ENCODE measurements around the gene MPRIP.

The MPRIP gene

DNA sequence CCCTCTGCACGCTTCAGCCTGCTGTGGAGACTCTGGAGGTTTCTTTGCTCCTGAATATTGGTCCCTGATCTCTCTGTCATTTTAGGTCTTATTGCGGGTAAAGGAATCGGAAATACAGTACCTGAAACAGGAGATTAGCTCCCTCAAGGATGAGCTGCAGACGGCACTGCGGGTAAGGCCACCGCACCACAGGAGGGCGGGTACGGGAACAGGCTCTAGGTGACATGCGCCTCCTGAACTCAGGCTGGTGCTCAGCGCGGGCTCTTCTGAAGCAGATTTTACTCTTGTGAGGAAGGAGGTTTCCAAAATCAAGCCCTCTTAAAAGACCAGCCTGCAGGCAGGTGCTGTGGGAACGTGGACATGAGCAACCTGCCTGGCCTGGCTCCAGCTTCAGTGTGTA, 134.1 kb downstream of the MPRIP start:
- Histone ChIP-seq H3K36me3 (ENCODE audit: control insufficient read depth in 1 of 2, insufficient read depth in 2 of 2, low read length in 2 of 2) (peaks cover 87% of the 10 kb centered on the region in 2 experiments), H3K4me1 (ENCODE audit: control insufficient read depth in 1 of 2, insufficient read depth in 2 of 2, low read length in 2 of 2) (no peaks in the 10 kb centered on the region), H3K4me3 (ENCODE audit: low read depth, low read length) (no peak overlapping the region), H3K18ac (ENCODE audit: low read length) (no peak overlapping the region), H4K8ac (ENCODE audit: low read depth, low read length) (no peak overlapping the region), H2BK5ac (ENCODE audit: low read depth, low read length, poor library complexity) (no peak overlapping the region), H3K27me3 (ENCODE audit: insufficient read depth, low read length) (no peaks in the 10 kb centered on the region), H2BK12ac (ENCODE audit: low read length) (no peak overlapping the region), H3K9me3 (ENCODE audit: insufficient read depth, low read depth, low read length) (peaks cover 3% of the 10 kb centered on the region), H3K79me1 (ENCODE audit: low read length) (no peaks in the 10 kb centered on the region), H3K79me2 (ENCODE audit: control insufficient read depth, insufficient read depth, low read length, poor library complexity) (no peaks in the 10 kb centered on the region), H2AK5ac (ENCODE audit: low read length) (no peak overlapping the region), H3K27ac (ENCODE audit: low read depth, low read length) (no peak overlapping the region), H3K4ac (ENCODE audit: low read depth, low read length) (no peak overlapping the region), H4K91ac (ENCODE audit: low read depth, low read length) (no peak overlapping the region), H3K23ac (ENCODE audit: low read length) (no peak overlapping the region), H3K14ac (ENCODE audit: low read length) (no peak overlapping the region), H2BK120ac (ENCODE audit: insufficient read depth, low read length, poor library complexity) (no peak overlapping the region), H3K9ac (ENCODE audit: low read length) (no peak overlapping the region), H2AFZ (ENCODE audit: insufficient read depth, low read length, poor library complexity) (no peak overlapping the region), H4K12ac (ENCODE audit: low read depth, low read length) (no peak overlapping the region), H3K4me2 (ENCODE audit: low read length) (no peak overlapping the region)
- WGBS (ENCODE audit: extremely low coverage, insufficient coverage, insufficient read length): no CpG with 5 or more reads among the region's 12 CpGs
- no peak for DNase-seq

DNA sequence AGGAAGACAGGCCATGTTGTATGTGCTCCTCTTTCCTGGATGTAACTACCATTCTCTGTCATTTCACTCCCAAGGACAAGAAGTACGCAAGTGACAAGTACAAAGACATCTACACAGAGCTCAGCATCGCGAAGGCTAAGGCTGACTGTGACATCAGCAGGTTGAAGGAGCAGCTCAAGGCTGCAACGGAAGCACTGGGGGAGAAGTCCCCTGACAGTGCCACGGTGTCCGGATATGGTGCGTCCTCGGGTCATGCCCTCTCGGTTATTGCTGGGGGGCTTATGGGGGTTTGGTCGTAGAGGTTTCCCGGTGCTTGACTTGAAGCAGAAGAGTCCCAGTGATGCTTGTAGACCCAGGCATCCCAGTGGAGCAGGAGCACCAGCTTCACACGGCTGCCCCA, 134.9 kb downstream of the MPRIP start:
- H3K27me3 ChIP-seq (ENCODE audit: insufficient read depth, low read length): no peaks in the 10 kb centered on the region

DNA sequence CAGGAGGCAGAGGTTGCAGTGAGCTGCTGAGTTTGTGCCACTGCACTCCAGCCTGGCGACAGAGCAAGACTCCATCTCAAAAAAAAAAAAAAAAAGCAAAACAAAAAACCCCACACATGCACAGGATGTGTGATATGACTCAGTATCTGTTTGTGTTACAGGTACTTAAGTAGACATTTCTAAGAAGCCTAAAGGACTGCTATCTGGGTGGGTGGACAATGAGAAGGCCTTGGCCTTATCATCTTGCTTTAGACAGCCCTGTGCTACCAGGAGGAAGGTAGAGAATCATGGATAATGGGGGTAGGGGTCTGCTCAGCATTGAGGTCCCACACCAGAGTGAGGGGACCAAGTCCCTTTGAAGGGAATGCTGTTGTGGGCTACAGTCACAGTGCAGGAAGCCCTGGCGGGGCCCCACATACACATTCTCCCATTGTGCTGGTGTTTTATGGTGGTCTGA, 137.1 kb downstream of the MPRIP start:
- no peak overlapping the region for H3K14ac ChIP-seq (ENCODE audit: low read length)
- H3K4me1 ChIP-seq (ENCODE audit: control insufficient read depth in 1 of 2, insufficient read depth in 2 of 2, low read length in 2 of 2): no peaks in the 10 kb centered on the region
- H2AFZ ChIP-seq (ENCODE audit: insufficient read depth, low read length, poor library complexity): no peak overlapping the region
- H2BK5ac ChIP-seq (ENCODE audit: low read depth, low read length, poor library complexity): no peak overlapping the region
- H3K36me3 ChIP-seq (ENCODE audit: control insufficient read depth in 1 of 2, insufficient read depth in 2 of 2, low read length in 2 of 2): peaks cover 80% of the 10 kb centered on the region in 2 experiments
- no peak for DNase-seq
- H3K18ac ChIP-seq (ENCODE audit: low read length): no peak overlapping the region
- no peak overlapping the region for H4K12ac ChIP-seq (ENCODE audit: low read depth, low read length)
- no peak overlapping the region for H4K8ac ChIP-seq (ENCODE audit: low read depth, low read length)
- H4K91ac ChIP-seq (ENCODE audit: low read depth, low read length): no peak overlapping the region
- no peaks in the 10 kb centered on the region for H3K79me2 ChIP-seq (ENCODE audit: control insufficient read depth, insufficient read depth, low read length, poor library complexity)
- H2BK12ac ChIP-seq (ENCODE audit: low read length): no peak overlapping the region
- H3K4me3 ChIP-seq (ENCODE audit: low read depth, low read length): no peak overlapping the region
- no peak overlapping the region for H3K4ac ChIP-seq (ENCODE audit: low read depth, low read length)
- no peak overlapping the region for H3K9ac ChIP-seq (ENCODE audit: low read length)
- H3K23ac ChIP-seq (ENCODE audit: low read length): no peak overlapping the region
- no peak overlapping the region for H2AK5ac ChIP-seq (ENCODE audit: low read length)
- no peak overlapping the region for H3K4me2 ChIP-seq (ENCODE audit: low read length)
- H3K9me3 ChIP-seq (ENCODE audit: insufficient read depth, low read depth, low read length): peaks cover 3% of the 10 kb centered on the region
- H3K27ac ChIP-seq (ENCODE audit: low read depth, low read length): no peak overlapping the region
- H3K79me1 ChIP-seq (ENCODE audit: low read length): no peaks in the 10 kb centered on the region
- no peaks in the 10 kb centered on the region for H3K27me3 ChIP-seq (ENCODE audit: insufficient read depth, low read length)
- WGBS (ENCODE audit: extremely low coverage, insufficient coverage, insufficient read length): no CpG with 5 or more reads among the region's 2 CpGs
- H2BK120ac ChIP-seq (ENCODE audit: insufficient read depth, low read length, poor library complexity): no peak overlapping the region

More for the DNA sequence above, 134.9 kb downstream of the MPRIP start:
- Histone ChIP-seq H3K4me3 (ENCODE audit: low read depth, low read length) (no peak overlapping the region), H3K36me3 (ENCODE audit: control insufficient read depth in 1 of 2, insufficient read depth in 2 of 2, low read length in 2 of 2) (peaks cover 85 to 86% of the 10 kb centered on the region in 2 experiments), H3K4ac (ENCODE audit: low read depth, low read length) (no peak overlapping the region), H4K91ac (ENCODE audit: low read depth, low read length) (no peak overlapping the region), H4K8ac (ENCODE audit: low read depth, low read length) (no peak overlapping the region), H4K12ac (ENCODE audit: low read depth, low read length) (no peak overlapping the region), H2BK5ac (ENCODE audit: low read depth, low read length, poor library complexity) (no peak overlapping the region), H3K27ac (ENCODE audit: low read depth, low read length) (no peak overlapping the region), H3K4me2 (ENCODE audit: low read length) (no peak overlapping the region), H3K9ac (ENCODE audit: low read length) (no peak overlapping the region), H3K14ac (ENCODE audit: low read length) (no peak overlapping the region), H3K79me1 (ENCODE audit: low read length) (no peaks in the 10 kb centered on the region), H3K23ac (ENCODE audit: low read length) (no peak overlapping the region), H2AK5ac (ENCODE audit: low read length) (no peak overlapping the region), H3K9me3 (ENCODE audit: insufficient read depth, low read depth, low read length) (peaks cover 3% of the 10 kb centered on the region), H3K18ac (ENCODE audit: low read length) (no peak overlapping the region), H2BK12ac (ENCODE audit: low read length) (no peak overlapping the region), H2BK120ac (ENCODE audit: insufficient read depth, low read length, poor library complexity) (no peak overlapping the region), H3K79me2 (ENCODE audit: control insufficient read depth, insufficient read depth, low read length, poor library complexity) (no peaks in the 10 kb centered on the region), H2AFZ (ENCODE audit: insufficient read depth, low read length, poor library complexity) (no peak overlapping the region), H3K4me1 (ENCODE audit: control insufficient read depth in 1 of 2, insufficient read depth in 2 of 2, low read length in 2 of 2) (no peaks in the 10 kb centered on the region)
- no CpG with 5 or more reads among the region's 12 CpGs for WGBS (ENCODE audit: extremely low coverage, insufficient coverage, insufficient read length)
- no peak for DNase-seq

DNA sequence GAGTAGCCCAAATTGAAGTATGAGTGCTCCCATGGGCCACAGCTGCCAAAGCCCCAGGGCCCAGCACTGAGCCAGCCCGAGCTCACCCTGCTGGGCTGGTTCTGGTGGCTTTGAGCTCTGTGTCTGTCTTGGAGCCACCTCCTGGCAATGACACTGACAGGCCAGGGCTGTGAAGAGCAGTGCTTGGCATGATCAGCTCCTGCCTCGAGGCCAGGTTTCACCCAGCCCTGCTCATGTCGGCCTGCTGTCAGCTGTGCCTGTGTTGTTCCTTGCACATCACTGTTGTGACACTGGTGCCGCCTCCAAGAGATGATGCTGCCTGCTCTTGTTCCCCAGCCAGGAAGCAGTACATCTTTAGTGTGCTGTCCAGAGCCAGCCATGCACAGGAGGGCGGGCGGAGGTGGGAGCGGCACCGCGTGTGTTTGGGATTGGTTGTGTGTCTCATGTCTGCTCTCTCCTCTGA, 137.9 kb downstream of the MPRIP start:
- Histone ChIP-seq H2BK12ac (ENCODE audit: low read length) (no peak overlapping the region), H2AFZ (ENCODE audit: insufficient read depth, low read length, poor library complexity) (no peak overlapping the region), H3K9ac (ENCODE audit: low read length) (no peak overlapping the region), H3K4ac (ENCODE audit: low read depth, low read length) (no peak overlapping the region), H3K4me1 (ENCODE audit: control insufficient read depth in 1 of 2, insufficient read depth in 2 of 2, low read length in 2 of 2) (peaks cover 3% of the 10 kb centered on the region in 2 experiments), H3K9me3 (ENCODE audit: insufficient read depth, low read depth, low read length) (peaks cover 3% of the 10 kb centered on the region), H3K27me3 (ENCODE audit: insufficient read depth, low read length) (no peaks in the 10 kb centered on the region), H2AK5ac (ENCODE audit: low read length) (no peak overlapping the region), H3K36me3 (ENCODE audit: control insufficient read depth in 1 of 2, insufficient read depth in 2 of 2, low read length in 2 of 2) (peaks cover 75 to 77% of the 10 kb centered on the region in 2 experiments), H2BK120ac (ENCODE audit: insufficient read depth, low read length, poor library complexity) (no peak overlapping the region), H3K79me1 (ENCODE audit: low read length) (no peaks in the 10 kb centered on the region), H4K91ac (ENCODE audit: low read depth, low read length) (no peak overlapping the region), H4K8ac (ENCODE audit: low read depth, low read length) (no peak overlapping the region), H3K27ac (ENCODE audit: low read depth, low read length) (no peak overlapping the region), H3K79me2 (ENCODE audit: control insufficient read depth, insufficient read depth, low read length, poor library complexity) (no peaks in the 10 kb centered on the region), H4K12ac (ENCODE audit: low read depth, low read length) (no peak overlapping the region), H3K23ac (ENCODE audit: low read length) (no peak overlapping the region), H2BK5ac (ENCODE audit: low read depth, low read length, poor library complexity) (no peak overlapping the region), H3K14ac (ENCODE audit: low read length) (no peak overlapping the region), H3K18ac (ENCODE audit: low read length) (no peak overlapping the region), H3K4me2 (ENCODE audit: low read length) (no peak overlapping the region), H3K4me3 (ENCODE audit: low read depth, low read length) (peak overlapping the region; percentile 3)
- no peak for DNase-seq
- WGBS (ENCODE audit: extremely low coverage, insufficient coverage, insufficient read length): no CpG with 5 or more reads among the region's 9 CpGs

All from trophoblast cell (in vitro differentiated cells and primary cell).